ENCODE measurements around the gene MYO7B. TPM values are rescaled to one million over a fixed set of nuclear protein-coding genes. Genes with fewer than 3 reads are reported as not detected.
"Not testable (repeated sequence)": the region's sequence is repeated elsewhere in the genome, so short reads cannot be mapped to it uniquely, and the experiment has no call there.

MYO7B gene
- total and polyA plus RNA-seq, 2 donors (not counting 1 experiment from before 2014, with no cell fraction given) = under 0.01 TPM; not detected in 1

DNA sequence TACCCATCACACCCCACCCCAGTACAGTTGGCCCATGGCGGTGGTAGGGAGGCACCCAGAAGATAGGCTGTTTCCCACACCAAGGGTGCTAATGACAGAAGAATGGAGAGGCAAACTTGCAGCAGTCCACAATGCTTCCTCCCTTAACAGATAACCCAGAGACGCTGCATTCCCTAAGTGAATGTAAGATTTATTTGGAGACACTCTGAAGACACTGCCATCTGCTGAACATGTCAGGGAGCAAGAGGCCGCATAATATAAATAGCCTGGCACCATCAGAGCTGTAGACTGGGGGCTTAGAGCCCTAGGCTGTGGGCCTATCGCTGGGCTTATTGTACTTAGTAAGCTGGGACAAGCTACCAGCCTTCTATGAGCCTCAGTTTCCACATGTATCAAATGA is 7.0 kb upstream of the MYO7B start:
- no peak for DNase-seq (ENCODE audit: low read depth in 2 of 2)
- no peak overlapping the region for H3K4me3 ChIP-seq (replicated peaks in 1 of 4; ENCODE audit: control extremely low read depth in 1 of 4, insufficient read depth in 1 of 4, low read depth in 3 of 4, low read length in 4 of 4)
- H3K27me3 ChIP-seq (ENCODE audit: control insufficient read depth, insufficient read depth, low read length) = no peaks in the 10 kb centered on the region
- TF ChIP-seq EZH2 (IDR thresholded peaks at IDR 0.05; ENCODE audit: low read length, missing control alignments) = no peak
- TF ChIP-seq, protein P1, sequence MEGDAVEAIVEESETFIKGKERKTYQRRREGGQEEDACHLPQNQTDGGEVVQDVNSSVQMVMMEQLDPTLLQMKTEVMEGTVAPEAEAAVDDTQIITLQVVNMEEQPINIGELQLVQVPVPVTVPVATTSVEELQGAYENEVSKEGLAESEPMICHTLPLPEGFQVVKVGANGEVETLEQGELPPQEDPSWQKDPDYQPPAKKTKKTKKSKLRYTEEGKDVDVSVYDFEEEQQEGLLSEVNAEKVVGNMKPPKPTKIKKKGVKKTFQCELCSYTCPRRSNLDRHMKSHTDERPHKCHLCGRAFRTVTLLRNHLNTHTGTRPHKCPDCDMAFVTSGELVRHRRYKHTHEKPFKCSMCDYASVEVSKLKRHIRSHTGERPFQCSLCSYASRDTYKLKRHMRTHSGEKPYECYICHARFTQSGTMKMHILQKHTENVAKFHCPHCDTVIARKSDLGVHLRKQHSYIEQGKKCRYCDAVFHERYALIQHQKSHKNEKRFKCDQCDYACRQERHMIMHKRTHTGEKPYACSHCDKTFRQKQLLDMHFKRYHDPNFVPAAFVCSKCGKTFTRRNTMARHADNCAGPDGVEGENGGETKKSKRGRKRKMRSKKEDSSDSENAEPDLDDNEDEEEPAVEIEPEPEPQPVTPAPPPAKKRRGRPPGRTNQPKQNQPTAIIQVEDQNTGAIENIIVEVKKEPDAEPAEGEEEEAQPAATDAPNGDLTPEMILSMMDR (conservative IDR thresholded peaks at IDR 0.05 in 1 of 2, IDR thresholded peaks at IDR 0.05 in 1 of 2; ENCODE audit: low read depth in 1 of 2, low read length in 2 of 2) = no peak
- H4K20me1 ChIP-seq (ENCODE audit: control insufficient read depth, extremely low read depth, insufficient read depth, low read length) = no peaks in the 10 kb centered on the region
- H3K9ac ChIP-seq (ENCODE audit: insufficient read depth, low read length) = no peak overlapping the region
- no peak overlapping the region for H2AFZ ChIP-seq (ENCODE audit: low read length)
- H3K79me2 ChIP-seq (ENCODE audit: control insufficient read depth, insufficient read depth, low read length) = peaks cover 26% of the 10 kb centered on the region
- H3K27ac ChIP-seq (ENCODE audit: insufficient read depth, low read length) = no peak overlapping the region
- no peaks in the 10 kb centered on the region for H3K36me3 ChIP-seq (ENCODE audit: control insufficient read depth, insufficient read depth, low read length)
- no peak overlapping the region for H3K4me2 ChIP-seq (ENCODE audit: extremely low read depth, insufficient read depth, low read length)
- H3K4me1 ChIP-seq (ENCODE audit: control insufficient read depth, extremely low read depth, insufficient read depth, low read length) = no peaks in the 10 kb centered on the region
- no peaks in the 10 kb centered on the region for H3K9me3 ChIP-seq (ENCODE audit: control insufficient read depth, insufficient read depth, low read depth, low read length)

DNA sequence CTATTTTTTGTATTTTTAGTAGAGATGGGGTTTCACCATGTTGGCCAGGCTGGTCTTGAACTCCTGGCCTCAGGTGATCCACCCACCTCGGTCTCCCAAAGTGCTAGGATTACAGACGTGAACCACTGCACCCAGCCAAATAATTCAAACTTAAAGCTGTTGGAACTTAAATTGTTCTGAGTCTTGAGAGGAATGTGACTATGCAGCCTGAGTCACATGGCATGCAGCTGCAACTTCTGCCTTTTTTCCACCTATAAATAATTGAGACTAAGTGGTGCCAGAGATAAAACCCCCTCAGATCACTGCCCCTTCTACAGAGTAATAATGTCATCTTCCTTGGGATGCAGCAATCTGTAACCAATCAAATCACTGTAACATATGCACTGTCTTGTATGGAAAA is 6.1 kb upstream of the MYO7B start:
- H3K79me2 ChIP-seq (ENCODE audit: control insufficient read depth, insufficient read depth, low read length) = peaks cover 17% of the 10 kb centered on the region
- peak in 1 of 2 donors; percentile 6 for DNase-seq (ENCODE audit: low read depth in 2 of 2)
- not testable (repeated sequence) for H3K27me3 ChIP-seq (ENCODE audit: control insufficient read depth, insufficient read depth, low read length); H3K27ac ChIP-seq (ENCODE audit: insufficient read depth, low read length); H3K4me2 ChIP-seq (ENCODE audit: extremely low read depth, insufficient read depth, low read length); H3K9me3 ChIP-seq (ENCODE audit: control insufficient read depth, insufficient read depth, low read depth, low read length); H3K4me1 ChIP-seq (ENCODE audit: control insufficient read depth, extremely low read depth, insufficient read depth, low read length); H3K36me3 ChIP-seq (ENCODE audit: control insufficient read depth, insufficient read depth, low read length); H3K9ac ChIP-seq (ENCODE audit: insufficient read depth, low read length); H2AFZ ChIP-seq (ENCODE audit: low read length); H4K20me1 ChIP-seq (ENCODE audit: control insufficient read depth, extremely low read depth, insufficient read depth, low read length); H3K4me3 ChIP-seq (replicated peaks in 1 of 4; ENCODE audit: control extremely low read depth in 1 of 4, insufficient read depth in 1 of 4, low read depth in 3 of 4, low read length in 4 of 4)

DNA sequence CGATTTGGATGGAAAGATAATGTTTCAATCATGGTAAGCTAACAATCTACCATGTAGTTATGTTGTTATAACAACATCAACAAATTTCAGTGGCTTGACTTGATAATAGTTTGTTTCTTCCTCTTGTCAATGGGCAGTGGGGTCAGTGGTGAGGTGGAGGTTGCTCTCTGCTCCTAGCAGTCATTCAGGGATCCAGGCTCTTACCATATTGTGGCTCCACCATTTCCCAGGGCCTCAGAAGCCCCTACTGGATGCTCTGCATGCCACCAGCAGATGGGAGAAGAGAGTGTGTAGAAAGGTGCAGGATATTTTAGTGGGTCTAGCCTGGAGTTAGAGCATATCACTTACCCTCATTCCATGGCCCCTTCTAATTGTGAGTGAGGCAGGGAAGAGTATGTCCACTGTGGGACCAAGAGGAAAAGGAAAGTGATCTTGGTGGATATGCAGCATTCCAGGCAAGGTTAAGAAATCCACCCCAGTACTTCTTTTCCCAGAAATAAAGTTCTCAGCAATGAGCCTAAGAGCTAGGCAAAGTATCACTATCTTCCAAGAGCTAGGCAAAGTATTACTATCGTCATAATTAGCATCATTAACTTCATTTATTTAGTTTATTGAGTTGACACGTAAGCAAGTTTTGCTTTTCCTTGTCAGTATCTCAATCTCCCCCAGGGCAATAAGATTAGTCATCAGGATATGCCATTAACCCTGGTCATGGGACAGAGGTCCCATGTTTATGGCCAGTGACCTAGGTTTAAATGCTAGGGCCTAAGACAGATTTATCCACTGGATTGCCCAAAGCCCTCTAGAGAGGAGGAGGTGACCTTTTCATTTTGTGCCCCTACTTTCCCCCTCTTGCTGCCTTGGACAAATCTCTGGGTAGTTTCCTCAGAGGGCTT is 5.0 kb upstream of the MYO7B start:
- Histone ChIP-seq H3K4me3 (replicated peaks in 1 of 4; ENCODE audit: control extremely low read depth in 1 of 4, insufficient read depth in 1 of 4, low read depth in 3 of 4, low read length in 4 of 4) (no peak overlapping the region), H3K79me2 (ENCODE audit: control insufficient read depth, insufficient read depth, low read length) (peaks cover 7% of the 10 kb centered on the region), H2AFZ (ENCODE audit: low read length) (no peak overlapping the region), H3K36me3 (ENCODE audit: control insufficient read depth, insufficient read depth, low read length) (no peaks in the 10 kb centered on the region), H3K4me2 (ENCODE audit: extremely low read depth, insufficient read depth, low read length) (no peak overlapping the region), H3K9ac (ENCODE audit: insufficient read depth, low read length) (no peak overlapping the region), H3K9me3 (ENCODE audit: control insufficient read depth, insufficient read depth, low read depth, low read length) (no peaks in the 10 kb centered on the region), H3K27ac (ENCODE audit: insufficient read depth, low read length) (no peak overlapping the region), H3K4me1 (ENCODE audit: control insufficient read depth, extremely low read depth, insufficient read depth, low read length) (no peaks in the 10 kb centered on the region), H3K27me3 (ENCODE audit: control insufficient read depth, insufficient read depth, low read length) (peaks cover 4% of the 10 kb centered on the region), H4K20me1 (ENCODE audit: control insufficient read depth, extremely low read depth, insufficient read depth, low read length) (no peaks in the 10 kb centered on the region)
- DNase-seq (ENCODE audit: low read depth in 2 of 2) = no peak
- no peak for TF ChIP-seq EZH2 (IDR thresholded peaks at IDR 0.05; ENCODE audit: low read length, missing control alignments)
- TF ChIP-seq, protein P1 (conservative IDR thresholded peaks at IDR 0.05 in 1 of 2, IDR thresholded peaks at IDR 0.05 in 1 of 2; ENCODE audit: low read depth in 1 of 2, low read length in 2 of 2) = no peak
